ENCODE results near the gene ZBTB39.

Gene ZBTB39

GRCh38 chr12:56953314-56953713, 53.0 kb downstream of the ZBTB39 start:
- no peak overlapping the region for H3K27ac ChIP-seq
- ChIA-PET CTCF (no interaction called here), POLR2A (ENCODE audit: low non-redundant PET) (no interaction called here)
- DNase-seq (ENCODE audit: low spot score) = no peak
- TF ChIP-seq CTCF (conservative IDR thresholded peaks at IDR 0.05; ENCODE audit: low read depth) = no peak

- H3K27ac ChIP-seq = no peak overlapping the region
- no peak for DNase-seq (ENCODE audit: low spot score)
- no peak for TF ChIP-seq CTCF (conservative IDR thresholded peaks at IDR 0.05; ENCODE audit: low read depth)
- ChIA-PET POLR2A (ENCODE audit: low non-redundant PET) (no interaction called here), CTCF (interaction anchor here (1.0 kb wide), 1 partner anchor 112 kb away, joined by 3 read pairs; no protein-coding TSS in a partner anchor)
These were observed 54.6 kb downstream of the ZBTB39 start for GRCh38 chr12:56951582-56952339.

GRCh38 chr12:56948881-56949280, 57.5 kb downstream of the ZBTB39 start:
- no peak for DNase-seq (ENCODE audit: low spot score)
- CTCF ChIA-PET = interaction anchor here (1.2 kb wide), 1 partner anchor 48 kb away, joined by 3 read pairs; no protein-coding TSS in a partner anchor
- no peak overlapping the region for H3K27ac ChIP-seq
- no peak for TF ChIP-seq CTCF (conservative IDR thresholded peaks at IDR 0.05; ENCODE audit: low read depth)
- POLR2A ChIA-PET (ENCODE audit: low non-redundant PET) = no interaction called here

All from RWPE1 (cell line).